NOMO-1 treated with dmso at 0.1 percent for 144 hours (cell line): Measurements from ENCODE around the gene CALML3.

Source experiments
- DNase-seq: peaks from one replicate; lab custom pipeline; 2025; ENCODE audit not compliant: unreplicated experiment; lab: John Stamatoyannopoulos, UW

Gene CALML3

GRCh38 chr10:5506246-5506645 is 18.5 kb upstream of the CALML3 start:
- no peak for DNase-seq

DNA sequence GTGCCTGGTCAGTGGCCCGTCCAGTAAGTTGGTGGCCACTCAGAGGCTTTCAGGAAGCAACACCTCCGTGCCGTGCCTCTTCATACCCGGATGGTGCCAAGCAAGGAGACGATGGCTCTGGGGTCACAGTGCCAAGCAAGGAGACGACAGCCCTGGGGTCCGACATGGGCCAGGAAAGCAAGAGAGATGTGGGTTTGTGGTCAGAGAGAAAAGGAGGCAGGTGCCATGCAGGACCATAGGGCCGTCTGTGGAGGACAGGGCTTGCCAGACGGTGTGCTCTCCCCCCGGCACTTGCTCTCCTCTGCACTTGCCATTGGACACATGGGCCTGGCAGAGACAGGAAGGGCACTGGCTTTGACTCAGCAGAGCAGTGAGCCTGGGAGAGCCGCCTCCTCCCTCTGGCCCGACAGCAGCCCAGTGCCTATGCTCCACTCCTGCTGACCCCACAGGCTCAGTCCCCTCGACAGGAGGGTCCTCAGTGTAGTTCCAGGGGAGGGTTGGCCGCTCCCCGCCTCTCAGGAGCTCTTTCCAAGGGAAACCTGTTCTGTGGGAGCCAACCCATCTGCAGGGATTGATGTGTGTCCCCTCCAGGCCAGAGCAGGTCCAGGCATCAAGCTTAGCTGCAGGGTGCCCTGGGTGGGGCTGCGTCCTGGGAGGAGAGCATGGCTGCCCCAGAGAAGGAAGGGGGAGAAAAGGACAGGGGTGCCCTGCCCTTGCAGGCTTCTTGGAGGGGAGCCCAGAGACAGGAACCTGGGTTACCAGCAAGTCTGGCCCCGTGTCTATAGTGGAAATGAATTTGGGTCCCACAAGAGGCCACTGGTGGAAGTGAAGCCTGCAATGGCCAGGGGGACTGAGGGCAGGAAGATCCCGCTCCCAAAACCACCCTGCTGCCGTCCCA is 17.8 kb upstream of the CALML3 start:
- no peak for DNase-seq

- no peak for DNase-seq
Observed at GRCh38 chr10:5507649-5508131, 17.1 kb upstream of the CALML3 start.

GRCh38 chr10:5508161-5508604 is 16.6 kb upstream of the CALML3 start:
- no peak for DNase-seq

DNA sequence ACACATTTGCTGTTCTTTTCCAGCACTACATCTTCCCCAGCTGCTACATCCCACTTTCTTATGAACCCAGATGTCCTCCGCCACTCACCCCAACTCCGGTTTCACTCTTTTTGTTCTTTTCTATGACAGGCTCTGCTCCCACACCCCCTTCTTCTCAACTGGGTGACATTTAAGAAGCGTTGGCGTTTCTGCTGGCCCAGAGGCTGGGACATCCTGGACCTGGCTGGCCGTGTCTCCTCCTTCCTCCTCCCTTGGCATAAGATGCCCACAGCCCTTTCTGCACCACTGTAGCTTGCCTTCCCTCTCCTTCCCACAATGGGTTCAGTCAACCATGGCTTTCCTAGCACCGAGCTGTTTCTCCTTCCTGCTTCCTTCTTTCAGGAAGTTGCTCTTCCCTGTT is 16.0 kb upstream of the CALML3 start:
- no peak for DNase-seq

DNA sequence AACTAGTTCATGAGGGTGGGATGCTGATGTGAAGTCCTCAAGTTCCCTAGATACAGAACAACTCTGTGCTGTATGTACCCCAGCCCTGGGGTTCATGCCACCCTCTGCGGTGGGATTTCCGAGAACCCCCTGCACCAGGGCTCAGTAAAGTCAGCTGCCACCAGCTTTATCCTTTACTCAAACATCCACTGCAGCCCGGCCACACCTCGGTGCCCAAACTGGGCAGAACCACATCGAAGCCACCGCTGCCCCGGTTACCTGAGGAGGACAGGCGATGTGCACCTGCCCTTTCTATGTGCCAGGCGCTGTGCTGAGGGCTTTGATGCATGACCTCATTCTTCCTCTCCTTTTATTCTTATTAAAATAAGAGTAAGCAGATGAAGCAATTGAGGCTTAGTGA is 15.5 kb upstream of the CALML3 start:
- no peak for DNase-seq

DNA sequence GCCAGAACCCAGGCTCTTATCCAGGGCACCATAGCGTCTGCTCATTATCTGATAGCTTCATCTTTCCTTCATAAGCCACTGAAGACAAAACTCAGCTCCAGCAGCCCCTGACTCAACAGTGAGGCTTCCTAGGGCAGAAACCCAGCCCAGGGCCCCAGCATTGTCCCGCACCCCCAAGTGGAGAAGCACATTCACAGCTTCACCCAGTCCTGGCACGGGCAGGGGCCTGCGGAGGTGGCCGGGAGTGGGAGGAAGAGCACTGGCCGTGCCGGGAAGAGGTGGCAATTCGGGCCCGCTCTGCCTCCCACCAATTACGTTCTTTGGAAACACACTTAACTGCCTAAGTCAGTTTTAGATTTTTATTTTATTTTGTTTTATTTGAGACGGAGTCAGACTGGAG is 15.1 kb upstream of the CALML3 start:
- no peak for DNase-seq

- DNase-seq = no peak
Observed at GRCh38 chr10:5510281-5511072, 14.3 kb upstream of the CALML3 start.

DNA sequence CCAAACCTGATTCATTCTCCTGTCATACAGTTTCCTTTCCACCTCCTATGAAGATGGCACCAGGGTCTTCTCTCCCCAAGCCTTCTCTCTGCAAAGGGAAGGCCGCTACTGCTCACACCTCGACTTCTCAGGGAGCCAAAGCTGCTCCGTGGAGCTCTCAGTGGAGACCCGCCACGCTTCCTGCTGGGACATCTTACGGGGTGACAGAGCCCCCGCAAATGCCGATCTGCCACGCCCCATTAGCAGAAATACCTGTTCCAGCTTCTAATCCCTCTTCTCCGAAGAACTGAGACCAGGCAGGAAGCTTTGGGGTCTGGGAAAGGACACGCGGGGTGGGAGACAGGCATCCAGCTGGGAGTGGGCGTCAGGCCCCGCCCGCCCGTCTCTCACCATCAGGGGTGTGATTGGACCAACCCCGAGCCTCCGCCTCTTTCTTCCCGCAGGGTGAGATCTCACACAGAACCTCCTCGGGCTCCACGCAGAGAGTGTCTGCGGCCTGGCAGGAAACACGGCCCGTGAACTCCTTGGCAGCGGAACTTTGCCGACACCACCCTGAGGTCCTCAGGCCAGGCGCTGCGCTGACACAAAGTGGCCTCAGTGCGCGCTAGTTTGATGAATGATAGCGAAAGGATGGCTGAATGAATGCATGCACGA is 13.4 kb upstream of the CALML3 start:
- DNase-seq = no peak

DNA sequence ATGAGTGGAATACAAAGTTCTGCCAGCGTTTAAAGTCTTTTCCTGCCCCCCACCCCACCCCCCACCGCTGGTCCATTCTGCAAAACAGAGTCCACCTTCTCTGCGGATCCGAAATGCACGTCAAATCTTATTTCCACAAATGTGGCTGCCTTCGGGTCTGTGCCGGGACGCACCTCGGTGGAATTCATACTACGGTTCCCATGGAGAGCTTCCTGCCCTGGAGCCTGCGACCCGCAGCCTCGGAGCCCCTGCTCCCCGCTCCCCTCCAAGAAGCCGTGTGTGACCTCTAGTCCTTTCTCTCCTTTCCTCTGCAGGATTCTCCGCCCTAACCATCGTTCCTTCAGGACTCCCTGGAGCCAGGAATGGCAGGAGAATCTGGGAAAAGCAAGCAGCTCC is 12.9 kb upstream of the CALML3 start:
- no peak for DNase-seq

- DNase-seq = no peak
Observed at GRCh38 chr10:5512331-5512730, 12.4 kb upstream of the CALML3 start.

DNA sequence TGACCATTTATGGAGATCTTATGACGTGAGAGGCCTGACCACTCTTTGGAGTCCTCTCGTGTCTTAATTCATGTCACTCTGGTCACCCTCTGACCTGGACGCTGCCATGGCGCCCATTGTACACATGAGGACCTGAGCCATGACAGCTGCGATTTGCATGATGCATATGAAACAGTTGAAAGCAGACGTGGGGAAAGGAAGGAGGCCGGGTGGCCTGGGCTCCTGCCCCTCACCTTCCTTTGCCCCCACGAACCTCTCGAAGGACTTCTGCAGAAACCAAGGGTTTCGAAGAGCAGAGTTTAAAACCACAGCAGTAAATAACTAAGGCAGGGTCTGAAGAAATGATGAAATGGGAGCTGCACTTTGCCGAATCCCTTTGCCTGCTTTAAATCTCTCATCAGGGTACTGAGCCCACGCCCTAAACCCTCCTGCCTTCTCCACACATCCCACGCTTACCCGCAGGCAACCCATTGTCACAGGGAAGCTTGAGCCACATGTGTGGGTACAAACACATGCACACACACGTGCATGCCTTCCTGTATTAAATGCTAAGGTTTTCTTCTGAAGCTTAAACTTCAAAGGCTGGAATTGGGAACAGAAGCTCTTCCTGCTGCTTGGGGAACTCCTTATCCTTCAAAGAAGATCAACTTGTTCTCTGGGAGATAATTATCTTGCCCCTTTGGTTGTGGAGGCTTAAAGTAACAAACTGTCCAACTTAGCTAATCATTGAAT is 11.7 kb upstream of the CALML3 start:
- no peak for DNase-seq

GRCh38 chr10:5514226-5514850 is 10.4 kb upstream of the CALML3 start:
- no peak for DNase-seq

DNA sequence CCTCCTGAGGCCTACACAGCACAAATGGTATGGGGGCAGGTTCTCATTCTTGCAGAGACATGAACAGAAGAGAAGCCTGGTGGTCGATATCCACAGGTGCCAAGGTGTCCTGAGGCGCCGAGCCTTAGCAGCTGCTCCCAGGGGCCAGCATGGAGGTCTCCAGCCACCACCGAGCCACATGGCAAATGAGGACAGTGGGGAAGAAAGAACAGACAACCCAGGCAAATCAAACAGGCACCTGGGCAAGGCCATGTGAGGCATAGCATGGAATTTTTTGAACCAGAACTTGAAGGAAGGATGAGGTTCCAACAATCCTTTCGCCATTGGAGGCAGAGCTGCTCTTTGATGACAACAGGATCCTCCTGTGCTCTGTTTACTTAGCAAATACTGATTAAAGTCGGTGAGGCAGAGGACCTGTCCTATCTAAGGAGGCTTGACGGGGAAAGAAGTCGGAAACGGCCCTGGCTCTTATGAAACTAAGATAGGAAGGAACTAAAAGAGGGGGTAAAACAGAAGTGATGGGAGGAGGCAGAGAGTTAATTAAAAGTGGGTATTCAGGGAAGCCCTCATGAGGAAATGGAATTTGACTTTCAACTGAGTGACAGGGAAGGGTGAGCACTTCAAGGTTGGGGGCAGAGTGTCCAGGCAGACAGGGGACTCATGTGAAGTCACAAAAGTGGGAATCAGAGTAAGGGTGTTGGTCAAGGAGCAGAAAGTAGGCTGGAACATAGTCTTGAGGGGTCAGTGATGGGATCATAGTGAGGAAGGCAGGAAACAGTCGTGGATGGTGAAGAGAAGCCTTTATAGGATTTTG is 8.6 kb upstream of the CALML3 start:
- no peak for DNase-seq

DNA sequence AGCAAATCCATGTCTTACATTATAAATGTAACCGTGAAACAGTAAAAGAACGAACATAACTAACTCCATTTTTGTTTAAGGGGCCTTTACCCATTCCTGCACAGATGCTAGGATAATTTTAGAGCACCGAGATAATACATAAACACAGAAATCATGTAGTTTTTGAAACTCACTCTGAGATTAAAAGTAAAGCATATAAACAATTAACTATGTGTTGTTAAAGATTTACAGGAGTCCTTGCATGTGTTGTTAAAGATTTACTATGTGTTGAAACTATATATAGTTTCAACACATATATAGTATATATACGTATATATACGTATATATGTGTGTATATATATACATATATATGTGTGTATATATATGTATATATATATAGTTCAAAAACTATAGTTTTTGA is 7.2 kb upstream of the CALML3 start:
- no peak for DNase-seq

GRCh38 chr10:5518143-5518542 is 6.6 kb upstream of the CALML3 start:
- no peak for DNase-seq

DNA sequence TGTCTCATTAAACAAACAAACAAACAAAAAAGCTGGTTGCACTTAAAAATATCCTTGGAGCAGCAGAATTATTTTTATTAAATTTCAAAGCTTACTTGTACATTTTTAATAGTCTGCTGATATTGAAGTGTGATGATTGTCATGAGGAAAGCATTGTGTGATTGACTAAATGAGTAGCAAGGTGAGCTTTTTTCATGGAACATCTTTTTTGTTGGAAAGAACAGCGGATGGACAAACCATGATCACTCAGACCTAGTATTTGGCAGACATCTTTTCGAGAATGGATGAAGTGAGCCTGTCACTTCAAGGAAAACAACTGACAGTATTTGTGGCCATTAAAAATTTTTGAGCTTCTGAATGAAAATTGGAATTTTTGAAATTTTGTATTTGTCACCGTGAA is 5.7 kb upstream of the CALML3 start:
- no peak for DNase-seq

GRCh38 chr10:5522913-5523560 is 1.7 kb upstream of the CALML3 start:
- no peak for DNase-seq
